NOMO-1 treated with dmso at 0.1 percent for 144 hours (cell line): ENCODE results near the gene CDIP1.

Experiments used
- DNase-seq: peaks from one replicate; lab custom pipeline; 2025; ENCODE audit not compliant: unreplicated experiment; lab: John Stamatoyannopoulos, UW

CDIP1 gene

GRCh38 chr16:4539716-4540284, 1.2 kb upstream of the CDIP1 start:
- DNase-seq, result no peak

- DNase-seq, result no peak
These were observed 913 bp downstream of the CDIP1 start for GRCh38 chr16:4537376-4538343.

- DNase-seq, result no peak
These were observed 2.0 kb downstream of the CDIP1 start for GRCh38 chr16:4536391-4537106.

GRCh38 chr16:4535627-4536108, 2.9 kb downstream of the CDIP1 start:
- DNase-seq, result no peak

- DNase-seq, result no peak
These were observed 4.3 kb downstream of the CDIP1 start for GRCh38 chr16:4534151-4534790.

- no peak for DNase-seq
These were observed 5.1 kb downstream of the CDIP1 start for GRCh38 chr16:4533490-4533889.

- no peak for DNase-seq
These were observed 6.3 kb downstream of the CDIP1 start for GRCh38 chr16:4532238-4532637.

- no peak for DNase-seq
These were observed 6.8 kb downstream of the CDIP1 start for GRCh38 chr16:4531811-4532210.

- DNase-seq, result no peak
These were observed 9.2 kb downstream of the CDIP1 start for GRCh38 chr16:4529085-4530060.

- no peak for DNase-seq
These were observed 12.8 kb downstream of the CDIP1 start for GRCh38 chr16:4525634-4526277.

GRCh38 chr16:4525069-4525468, 13.5 kb downstream of the CDIP1 start:
- no peak for DNase-seq

GRCh38 chr16:4524571-4524970, 14.0 kb downstream of the CDIP1 start:
- no peak for DNase-seq

GRCh38 chr16:4523686-4524085, 14.9 kb downstream of the CDIP1 start:
- DNase-seq, result no peak

- DNase-seq, result no peak
These were observed 16.5 kb downstream of the CDIP1 start for GRCh38 chr16:4522051-4522581.

- DNase-seq, result no peak
These were observed 17.7 kb downstream of the CDIP1 start for GRCh38 chr16:4520913-4521312.

- no peak for DNase-seq
These were observed 19.1 kb downstream of the CDIP1 start for GRCh38 chr16:4519274-4520058.

- no peak for DNase-seq
These were observed 20.5 kb downstream of the CDIP1 start for GRCh38 chr16:4517812-4518680.
